CD4-positive, alpha-beta T cell (primary cell): ENCODE results near the gene PDGFD. TPM values are rescaled to one million over a fixed set of nuclear protein-coding genes. Genes with fewer than 3 reads are reported as not detected.

Source experiments
- ATAC-seq: fragments of 200-7000 bp; cut with Tn5 transposase; one replicate; pipeline ENCODE4 v1.10.0; 2022; ENCODE audit warnings: mild to moderate bottlenecking; ENCODE audit not compliant: poor library complexity
- CTCF ChIA-PET: fragments of 350-600 bp; sonication (Branson Sonifier 250); formaldehyde crosslinking; loops from one replicate; lab custom pipeline; 2021; ENCODE audit warnings: antibody characterized with exemption, inconsistent platforms; lab: Charles Lee
- POLR2A ChIA-PET: fragments of 350-600 bp; sonication (Branson Sonifier 250); formaldehyde crosslinking; loops from one replicate; lab custom pipeline; 2021; ENCODE audit warnings: antibody characterized with exemption, inconsistent platforms; lab: Charles Lee
- DNase-seq, 14 experiments: peaks; one replicate each; pipeline ENCODE4 v3.0.0-alpha.2; 2013 to 2020; ENCODE audit warnings: mixed read lengths in 2 of 14
- H3K27ac ChIP-seq, 2 donors: one replicate each; pipeline versions ENCODE4 v1.5.1 to v1.7.0; 2013; ENCODE audit warnings: low read length in 2 of 2, low read depth in 1 of 2, mild to moderate bottlenecking in 1 of 2
- H3K27me3 ChIP-seq, 2 experiments: 1 replicate in 1 of 2; 2 replicates in 1 of 2; pipeline versions ENCODE4 v1.6.1 to v1.7.0; 2013; ENCODE audit warnings: low read length in 2 of 2, control low read depth in 1 of 2, mild to moderate bottlenecking in 1 of 2, moderate library complexity in 1 of 2; ENCODE audit not compliant: insufficient read depth in 2 of 2, control insufficient read depth in 1 of 2
- H3K36me3 ChIP-seq: one replicate; pipeline ENCODE4 v1.6.1; 2013; ENCODE audit warnings: low read length, control low read depth; ENCODE audit not compliant: insufficient read depth
- H3K4me1 ChIP-seq: one replicate; pipeline ENCODE4 v1.6.1; 2013; ENCODE audit warnings: low read length, control low read depth; ENCODE audit not compliant: insufficient read depth
- H3K4me3 ChIP-seq: one replicate; pipeline ENCODE4 v1.5.1; 2013; ENCODE audit warnings: mild to moderate bottlenecking, low read length, moderate library complexity
- H3K9me3 ChIP-seq, 2 experiments: 1 replicate in 1 of 2; 2 replicates in 1 of 2; pipeline versions ENCODE4 v1.6.1 to v1.7.0; 2013; ENCODE audit warnings: low read length in 2 of 2, mild to moderate bottlenecking in 2 of 2, control low read depth in 1 of 2, moderate library complexity in 1 of 2; ENCODE audit not compliant: control insufficient read depth in 1 of 2, insufficient read depth in 1 of 2
- H3K27ac Mint-ChIP-seq: one replicate; pipeline ENCODE4 v1.8.0; 2020; ENCODE audit warnings: mixed read lengths
- H3K27me3 Mint-ChIP-seq: one replicate; pipeline ENCODE4 v1.8.0; 2021; ENCODE audit warnings: mixed read lengths
- H3K36me3 Mint-ChIP-seq: one replicate; pipeline ENCODE4 v1.8.0; 2021; ENCODE audit warnings: low read depth, mixed read lengths
- H3K4me1 Mint-ChIP-seq: one replicate; pipeline ENCODE4 v1.8.0; 2021; ENCODE audit warnings: low read depth, mixed read lengths
- H3K4me3 Mint-ChIP-seq: one replicate; pipeline ENCODE4 v1.8.0; 2020; ENCODE audit warnings: mild to moderate bottlenecking, mixed read lengths
- H3K9me3 Mint-ChIP-seq: one replicate; pipeline ENCODE4 v1.8.0; 2020; ENCODE audit warnings: mixed read lengths
- intact Hi-C, 2 experiments: fragments of 100-400 bp; cut with DNase I in 1 of 2; cut with micrococcal nuclease in 1 of 2; formaldehyde crosslinking; loops; one replicate each; pipeline versions ENCODE4 v1.15.1 to v1.9.0; 2023 to 2025; cut with DNase I, micrococcal nuclease
- total RNA-seq, 174 experiments: library from RNA in 2 of 174; stranded (reverse) in 2 of 174; gene quantifications; one replicate each; pipeline ENCODE4 v1.2.3 and lab custom pipeline; 2021 to 2026
- TF ChIP-seq, protein P1 (sequence below): fragments of 200-600 bp; IDR thresholded peaks from one replicate; pipeline ENCODE4 v1.8.0; 2022; ENCODE audit warnings: antibody characterized with exemption, mild to moderate bottlenecking

The PDGFD gene
- total RNA-seq, 2 experiments from 2014 or later: not detected

- no peak for ATAC-seq
- Mint-ChIP-seq H3K9me3 (peaks cover 3% of the 10 kb centered on the region), H3K4me1 (no peaks in the 10 kb centered on the region), H3K27ac (no peak overlapping the region), H3K27me3 (no peaks in the 10 kb centered on the region), H3K4me3 (no peak overlapping the region), H3K36me3 (no peaks in the 10 kb centered on the region)
- Histone ChIP-seq H3K36me3 (no peaks in the 10 kb centered on the region), H3K4me3 (no peak overlapping the region), H3K9me3 (peaks cover 0 to 17% of the 10 kb centered on the region in 2 experiments), H3K27me3 (no peaks in the 10 kb centered on the region), H3K4me1 (no peaks in the 10 kb centered on the region), H3K27ac (no peak overlapping the region)
- POLR2A ChIA-PET: no interaction called here
- intact Hi-C loops: no loop called here
- TF ChIP-seq, protein P1, sequence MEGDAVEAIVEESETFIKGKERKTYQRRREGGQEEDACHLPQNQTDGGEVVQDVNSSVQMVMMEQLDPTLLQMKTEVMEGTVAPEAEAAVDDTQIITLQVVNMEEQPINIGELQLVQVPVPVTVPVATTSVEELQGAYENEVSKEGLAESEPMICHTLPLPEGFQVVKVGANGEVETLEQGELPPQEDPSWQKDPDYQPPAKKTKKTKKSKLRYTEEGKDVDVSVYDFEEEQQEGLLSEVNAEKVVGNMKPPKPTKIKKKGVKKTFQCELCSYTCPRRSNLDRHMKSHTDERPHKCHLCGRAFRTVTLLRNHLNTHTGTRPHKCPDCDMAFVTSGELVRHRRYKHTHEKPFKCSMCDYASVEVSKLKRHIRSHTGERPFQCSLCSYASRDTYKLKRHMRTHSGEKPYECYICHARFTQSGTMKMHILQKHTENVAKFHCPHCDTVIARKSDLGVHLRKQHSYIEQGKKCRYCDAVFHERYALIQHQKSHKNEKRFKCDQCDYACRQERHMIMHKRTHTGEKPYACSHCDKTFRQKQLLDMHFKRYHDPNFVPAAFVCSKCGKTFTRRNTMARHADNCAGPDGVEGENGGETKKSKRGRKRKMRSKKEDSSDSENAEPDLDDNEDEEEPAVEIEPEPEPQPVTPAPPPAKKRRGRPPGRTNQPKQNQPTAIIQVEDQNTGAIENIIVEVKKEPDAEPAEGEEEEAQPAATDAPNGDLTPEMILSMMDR: no peak
- DNase-seq: no peak
- CTCF ChIA-PET: no interaction called here
Measured at GRCh38 chr11:104033561-104033960, 130.4 kb downstream of the PDGFD start.

DNA sequence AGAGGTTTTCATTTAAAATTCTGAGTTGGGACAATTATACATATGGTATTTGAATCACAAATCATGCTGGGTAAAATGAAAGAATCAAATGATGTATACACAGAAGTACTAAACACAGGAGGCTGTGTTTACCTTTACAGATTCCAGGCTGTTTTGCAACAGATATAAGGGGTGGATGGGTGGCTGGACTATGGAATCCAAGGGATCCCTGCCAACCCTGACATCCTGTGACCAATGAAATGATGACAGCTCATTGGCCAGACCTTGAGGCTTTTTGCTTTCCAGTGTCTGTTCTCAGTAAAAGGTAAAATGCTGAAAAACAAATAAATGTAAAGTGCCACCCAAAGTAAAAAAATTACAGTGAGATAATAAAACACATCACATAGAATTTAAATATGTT, 130.8 kb downstream of the PDGFD start:
- DNase-seq: no peak
- H3K27me3 ChIP-seq: no peaks in the 10 kb centered on the region
- H3K9me3 Mint-ChIP-seq: peaks cover 3% of the 10 kb centered on the region
- no peaks in the 10 kb centered on the region for H3K4me1 ChIP-seq
- H3K9me3 ChIP-seq: peaks cover 0 to 17% of the 10 kb centered on the region in 2 experiments
- CTCF ChIA-PET: no interaction called here
- H3K36me3 Mint-ChIP-seq: no peaks in the 10 kb centered on the region
- no peaks in the 10 kb centered on the region for H3K4me1 Mint-ChIP-seq
- H3K27ac Mint-ChIP-seq: no peak overlapping the region
- H3K27me3 Mint-ChIP-seq: no peaks in the 10 kb centered on the region
- H3K27ac ChIP-seq: no peak overlapping the region
- POLR2A ChIA-PET: no interaction called here
- ATAC-seq: no peak
- no peak overlapping the region for H3K4me3 Mint-ChIP-seq
- TF ChIP-seq, protein P1: no peak
- no peaks in the 10 kb centered on the region for H3K36me3 ChIP-seq
- no peak overlapping the region for H3K4me3 ChIP-seq
- intact Hi-C loops: no loop called here

DNA sequence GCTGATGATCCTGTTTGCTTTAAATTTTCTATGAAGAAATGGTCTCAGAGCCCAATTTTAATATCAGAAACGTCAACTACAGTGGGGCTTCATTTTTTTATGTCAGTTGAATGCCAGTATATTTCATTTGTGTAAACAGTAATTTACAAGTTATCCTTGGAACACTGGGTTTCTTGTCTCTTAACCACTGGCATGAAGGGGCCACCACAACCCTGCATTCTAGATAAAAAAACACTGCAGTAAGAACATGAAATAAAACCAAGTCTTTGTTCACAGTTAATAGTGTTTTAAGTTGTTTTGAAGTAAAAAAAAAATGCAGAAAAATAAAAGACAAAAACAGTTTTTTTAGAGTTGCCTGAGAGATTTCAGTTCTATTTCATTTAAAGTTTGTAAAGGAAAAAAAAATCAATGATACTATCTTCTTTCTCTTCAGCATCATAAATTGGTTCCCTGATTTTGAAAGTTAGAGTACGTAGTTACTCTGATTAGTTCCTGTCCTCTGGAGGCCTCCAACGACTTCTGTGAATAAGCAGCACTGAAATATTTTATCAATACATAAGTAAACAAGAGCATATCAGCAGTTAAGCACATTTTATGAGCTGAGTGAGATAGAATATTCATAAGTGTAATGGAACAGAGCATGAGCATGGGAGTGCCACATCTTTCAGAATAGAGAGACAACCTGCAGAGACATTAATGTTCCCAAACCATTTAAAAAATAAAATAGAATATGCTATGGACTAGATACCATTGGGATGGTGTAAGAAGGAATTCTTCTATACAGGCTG, 135.3 kb downstream of the PDGFD start:
- DNase-seq: no peak
- no peaks in the 10 kb centered on the region for H3K27me3 ChIP-seq
- H3K9me3 Mint-ChIP-seq: peaks cover 3% of the 10 kb centered on the region
- no peaks in the 10 kb centered on the region for H3K36me3 ChIP-seq
- H3K27ac Mint-ChIP-seq: no peak overlapping the region
- POLR2A ChIA-PET: no interaction called here
- CTCF ChIA-PET: no interaction called here
- TF ChIP-seq, protein P1: no peak
- no peak for ATAC-seq
- intact Hi-C loops: no loop called here
- no peak overlapping the region for H3K4me3 ChIP-seq
- H3K27me3 Mint-ChIP-seq: no peaks in the 10 kb centered on the region
- no peak overlapping the region for H3K27ac ChIP-seq
- H3K4me1 Mint-ChIP-seq: no peaks in the 10 kb centered on the region
- H3K36me3 Mint-ChIP-seq: no peaks in the 10 kb centered on the region
- H3K4me3 Mint-ChIP-seq: no peak overlapping the region
- H3K9me3 ChIP-seq: no peaks in the 10 kb centered on the region
- H3K4me1 ChIP-seq: no peaks in the 10 kb centered on the region
